SK-N-SH (cell line): ENCODE measurements around the gene PXT1. TPM values are rescaled to one million over a fixed set of nuclear protein-coding genes. Genes with fewer than 3 reads are reported as not detected.

ENCODE experiments used
- CTCF ChIA-PET: fragments of 300-600, 350-600 bp; formaldehyde crosslinking; extraction: SDS; loops from one replicate; lab custom pipeline; 2021; lab: Yijun Ruan, JAX
- POLR2A ChIA-PET: fragments of 350-600 bp; sonication (Branson Sonifier 250); formaldehyde crosslinking; extraction: SDS; loops from one replicate; lab custom pipeline; 2020; ENCODE audit warnings: antibody characterized with exemption, inconsistent platforms; lab: Yijun Ruan, JAX
- DNase-seq: peaks from one replicate; pipeline ENCODE4 v3.0.0; 2012
- H2AFZ ChIP-seq: fragments of 200-600 bp; sonication (generic); 2 replicates; pipeline ENCODE4 v1.8.1; 2016; ENCODE audit warnings: antibody characterized with exemption, mild to moderate bottlenecking, low read depth
- H3F3A ChIP-seq: fragments of 200-600 bp; sonication (generic); replicated peaks from 2 replicates; pipeline ENCODE3; 2016; ENCODE audit warnings: antibody characterized with exemption, mild to moderate bottlenecking; ENCODE audit not compliant: insufficient read depth
- H3K27ac ChIP-seq, 2 experiments: fragments of 200-500 bp in 1 of 2; fragments of 200-600 bp in 1 of 2; sonication (Bioruptor generic) in 1 of 2; sonication (generic), shearing (Covaris generic) in 1 of 2; 2 replicates each; pipeline versions ENCODE4 v1.5.1 to v1.6.1; 2014 to 2016; ENCODE audit warnings: low read depth in 2 of 2, inconsistent platforms in 1 of 2, low read length in 1 of 2, mild to moderate bottlenecking in 1 of 2, mixed read lengths in 1 of 2
- H3K27me3 ChIP-seq: fragments of 200-600 bp; sonication (generic), shearing (Covaris generic); 2 replicates; pipeline ENCODE4 v1.6.1; 2016; ENCODE audit warnings: mixed run types; ENCODE audit not compliant: insufficient read depth
- H3K36me3 ChIP-seq, 2 experiments: fragments of 200-500 bp in 1 of 2; fragments of 200-600 bp in 1 of 2; sonication (Bioruptor generic) in 1 of 2; sonication (generic) in 1 of 2; replicated peaks in 1 of 2; 2 replicates each; pipeline versions ENCODE3 to v1.5.1; 2014 to 2016; ENCODE audit warnings: low read length in 1 of 2, mild to moderate bottlenecking in 1 of 2; ENCODE audit not compliant: insufficient read depth in 2 of 2, control insufficient read depth in 1 of 2
- H3K4me1 ChIP-seq, 2 experiments: fragments of 200-500 bp in 1 of 2; fragments of 200-600 bp in 1 of 2; sonication (Bioruptor generic) in 1 of 2; sonication (generic), shearing (Covaris generic) in 1 of 2; 2 replicates each; pipeline versions ENCODE4 v1.5.1 to v1.6.1; 2014 to 2016; ENCODE audit warnings: low read depth in 1 of 2, low read length in 1 of 2, mixed run types in 1 of 2; ENCODE audit not compliant: insufficient read depth in 2 of 2, control insufficient read depth in 1 of 2
- H3K4me2 ChIP-seq: fragments of 200-600 bp; sonication (generic), shearing (Covaris generic); 2 replicates; pipeline ENCODE4 v1.6.1; 2017; ENCODE audit warnings: mixed run types
- H3K4me3 ChIP-seq, 2 experiments: fragments of 200-500 bp in 1 of 2; fragments of 200-600 bp in 1 of 2; sonication (Bioruptor generic) in 1 of 2; sonication (generic), shearing (Covaris generic) in 1 of 2; 2 replicates each; pipeline versions ENCODE4 v1.5.1 to v1.8.1; 2014 to 2016; ENCODE audit warnings: low read depth in 2 of 2, inconsistent platforms in 1 of 2, low read length in 1 of 2, mild to moderate bottlenecking in 1 of 2, mixed read lengths in 1 of 2, moderate library complexity in 1 of 2
- H3K79me2 ChIP-seq: fragments of 200-600 bp; sonication (generic); 2 replicates; pipeline ENCODE4 v1.8.1; 2017; ENCODE audit warnings: mild to moderate bottlenecking; ENCODE audit not compliant: insufficient read depth
- H3K9ac ChIP-seq: fragments of 200-600 bp; sonication (generic); 2 replicates; pipeline ENCODE4 v1.6.1; 2017; ENCODE audit warnings: mixed run types
- H3K9me2 ChIP-seq: fragments of 200-600 bp; sonication (generic); 2 replicates; pipeline ENCODE4 v1.6.1; 2017; ENCODE audit warnings: mixed run types
- H3K9me3 ChIP-seq: fragments of 200-600 bp; sonication (generic); 2 replicates; pipeline ENCODE4 v1.6.1; 2017; ENCODE audit warnings: mixed run types, mild to moderate bottlenecking, moderate library complexity
- H4K20me1 ChIP-seq: fragments of 200-600 bp; sonication (generic); 2 replicates; pipeline ENCODE4 v1.6.1; 2017; ENCODE audit warnings: mild to moderate bottlenecking, mixed run types; ENCODE audit not compliant: insufficient read depth
- EP300 ChIP-seq, 2 experiments: IDR thresholded peaks; 2 replicates each; pipeline versions ENCODE4 v1.4.0 to v1.6.1; 2012; ENCODE audit warnings: borderline replicate concordance in 1 of 2, low read depth in 1 of 2, low read length in 1 of 2
- EZH2phosphoT487 ChIP-seq: fragments of 200-600 bp; sonication (generic); IDR thresholded peaks from 2 replicates; pipeline ENCODE4 v1.6.1; 2017; ENCODE audit warnings: low read depth, mixed run types, mild to moderate bottlenecking, antibody characterized with exemption, moderate library complexity, borderline replicate concordance
- FOSL2 ChIP-seq: IDR thresholded peaks from 2 replicates; pipeline ENCODE4 v1.4.0; 2012; ENCODE audit warnings: low read depth, mild to moderate bottlenecking, moderate library complexity, borderline replicate concordance
- GABPA ChIP-seq: IDR thresholded peaks from 2 replicates; pipeline ENCODE4 v1.4.0; 2012; ENCODE audit warnings: low read depth, mild to moderate bottlenecking
- POLR2AphosphoS5 ChIP-seq: IDR thresholded peaks from 2 replicates; pipeline ENCODE4 v1.6.1; 2012; ENCODE audit warnings: low read depth, low read length
- RAD21 ChIP-seq: IDR thresholded peaks from 2 replicates; pipeline ENCODE4 v1.6.1; 2012; ENCODE audit warnings: mild to moderate bottlenecking, low read length
- RFX5 ChIP-seq: IDR thresholded peaks from 2 replicates; pipeline ENCODE4 v1.6.1; 2012; ENCODE audit warnings: mild to moderate bottlenecking, improper control_type of control experiment, low read length
- TEAD4 ChIP-seq: IDR thresholded peaks from 2 replicates; pipeline ENCODE4 v1.4.0; 2012; ENCODE audit warnings: mild to moderate bottlenecking, borderline replicate concordance; ENCODE audit not compliant: insufficient read depth
- USF2 ChIP-seq: fragments of 150-350 bp; IDR thresholded peaks from 2 replicates; pipeline ENCODE4 v1.6.1; 2017; ENCODE audit warnings: antibody characterized with exemption, low read length, low read depth, borderline replicate concordance
- WGBS: methylation state at CpG from one replicate; pipeline ENCODE4 v1.1.6; 2017; ENCODE audit warnings: low lambda C conversion rate; 5-methylcytosine and 5-hydroxymethylcytosine counted together
- polyA plus RNA-seq, 3 experiments: library from polyadenylated mRNA; depleted of rRNA; stranded (reverse); fragments of >200 nt; gene quantifications; 2 replicates each; pipeline ENCODE4 v1.2.3, GENCODE V29; 2012
- TF ChIP-seq, protein P1 (sequence below): fragments of 200-600 bp; sonication (generic); IDR thresholded peaks from 2 replicates; pipeline ENCODE4 v1.6.1; 2017; ENCODE audit warnings: antibody characterized with exemption, mild to moderate bottlenecking, moderate library complexity

PXT1 gene
- polyA plus RNA-seq, 1 of the 3 experiments (the other 2 are of a cell fraction) = not detected

DNA sequence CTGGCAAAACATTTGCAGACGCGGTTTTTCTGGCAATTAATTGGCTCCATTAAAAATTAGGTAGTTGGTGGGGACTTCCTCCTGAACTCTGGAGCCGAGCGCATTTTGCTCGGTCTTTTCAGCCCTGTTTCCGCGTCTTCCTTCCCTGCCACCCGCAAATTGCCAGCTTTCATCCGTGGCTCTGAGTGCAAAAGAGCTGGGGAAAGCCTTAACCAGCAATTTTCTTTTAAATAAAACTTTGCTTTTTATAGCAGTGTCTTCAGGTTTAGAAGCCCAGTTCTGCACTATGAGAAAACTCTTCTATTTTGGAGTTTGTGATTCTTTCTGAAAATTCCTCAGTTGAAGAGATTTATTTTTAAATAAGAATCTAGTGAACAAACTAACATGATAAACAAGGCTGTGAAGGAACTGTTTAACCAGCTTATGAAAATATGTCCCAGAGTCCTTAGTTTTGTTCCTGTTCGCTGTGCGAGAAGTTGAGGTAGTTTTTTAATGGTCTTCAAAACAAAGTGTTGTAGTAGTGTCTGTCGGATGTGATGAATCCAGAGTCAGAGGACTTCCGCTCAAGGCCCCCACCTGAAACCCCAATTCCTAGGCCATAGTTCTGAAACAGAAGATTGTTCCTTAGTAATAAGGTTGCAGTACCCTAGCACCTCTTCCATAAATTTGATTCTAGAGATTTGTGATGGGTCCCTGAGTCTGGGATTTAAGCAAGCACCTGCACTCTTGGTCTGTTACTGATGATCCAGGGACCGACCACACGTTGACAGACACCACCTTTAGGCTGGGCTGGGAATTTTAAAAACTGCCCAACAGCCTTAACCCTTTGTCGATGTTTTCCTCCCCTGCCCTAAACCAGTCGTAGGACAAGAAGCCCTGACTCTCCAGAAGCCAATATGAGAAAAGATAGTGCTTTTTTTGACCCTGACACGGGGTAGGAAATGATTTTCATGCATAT, 1.1 kb upstream of the PXT1 start:
- Histone ChIP-seq H3K9me2 (no peaks in the 10 kb centered on the region), H4K20me1 (peaks cover 9% of the 10 kb centered on the region; the same call in 1 of the 2 replicates), H3K27me3 (no peaks in the 10 kb centered on the region), H3K79me2 (peaks cover 61% of the 10 kb centered on the region), H2AFZ (peak overlapping the region; percentile 91), H3F3A (peaks cover 42% of the 10 kb centered on the region), H3K4me1 (peaks cover 17 to 23% of the 10 kb centered on the region in 2 experiments; a peak in 3 of 4 replicates), H3K9ac (peak overlapping the region; percentile 98), H3K27ac (peak overlapping the region; percentile 89 to 91), H3K9me3 (no peaks in the 10 kb centered on the region), H3K4me2 (peak overlapping the region; percentile 76), H3K4me3 (peak overlapping the region; percentile 72 to 95), H3K36me3 (peaks cover 0 to 15% of the 10 kb centered on the region in 2 experiments)
- ChIA-PET CTCF (interaction anchor here (0.7 to 1.6 kb wide), 5 partner anchors 16 to 90 kb away, joined by 3 to 4 read pairs (median 3); no protein-coding TSS in a partner anchor), POLR2A (interaction anchor here (0.7 to 1.4 kb wide), 5 partner anchors 20 to 211 kb away, joined by 3 to 4 read pairs (median 3); no protein-coding TSS in a partner anchor)
- DNase-seq = peak; percentile 63
- 8% methylated on average over 17 of the region's 18 CpGs for whole genome bisulfite sequencing
- 0 out of 2 replicates have a peak, but pooled peaks have one; percentile 9 for TF ChIP-seq GABPA
- TF ChIP-seq EZH2phosphoT487 = no peak
- TF ChIP-seq EP300 (IDR thresholded peaks at IDR 0.05; ENCODE audit: borderline replicate concordance in 1 of 2, low read depth in 1 of 2, low read length in 1 of 2) = no peak
- TF ChIP-seq RAD21 = peak; percentile 32; the same call in 1 of the 2 replicates
- no peak for TF ChIP-seq USF2
- TF ChIP-seq, protein P1, sequence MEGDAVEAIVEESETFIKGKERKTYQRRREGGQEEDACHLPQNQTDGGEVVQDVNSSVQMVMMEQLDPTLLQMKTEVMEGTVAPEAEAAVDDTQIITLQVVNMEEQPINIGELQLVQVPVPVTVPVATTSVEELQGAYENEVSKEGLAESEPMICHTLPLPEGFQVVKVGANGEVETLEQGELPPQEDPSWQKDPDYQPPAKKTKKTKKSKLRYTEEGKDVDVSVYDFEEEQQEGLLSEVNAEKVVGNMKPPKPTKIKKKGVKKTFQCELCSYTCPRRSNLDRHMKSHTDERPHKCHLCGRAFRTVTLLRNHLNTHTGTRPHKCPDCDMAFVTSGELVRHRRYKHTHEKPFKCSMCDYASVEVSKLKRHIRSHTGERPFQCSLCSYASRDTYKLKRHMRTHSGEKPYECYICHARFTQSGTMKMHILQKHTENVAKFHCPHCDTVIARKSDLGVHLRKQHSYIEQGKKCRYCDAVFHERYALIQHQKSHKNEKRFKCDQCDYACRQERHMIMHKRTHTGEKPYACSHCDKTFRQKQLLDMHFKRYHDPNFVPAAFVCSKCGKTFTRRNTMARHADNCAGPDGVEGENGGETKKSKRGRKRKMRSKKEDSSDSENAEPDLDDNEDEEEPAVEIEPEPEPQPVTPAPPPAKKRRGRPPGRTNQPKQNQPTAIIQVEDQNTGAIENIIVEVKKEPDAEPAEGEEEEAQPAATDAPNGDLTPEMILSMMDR = peak; percentile 43
- no peak for TF ChIP-seq RFX5

DNA sequence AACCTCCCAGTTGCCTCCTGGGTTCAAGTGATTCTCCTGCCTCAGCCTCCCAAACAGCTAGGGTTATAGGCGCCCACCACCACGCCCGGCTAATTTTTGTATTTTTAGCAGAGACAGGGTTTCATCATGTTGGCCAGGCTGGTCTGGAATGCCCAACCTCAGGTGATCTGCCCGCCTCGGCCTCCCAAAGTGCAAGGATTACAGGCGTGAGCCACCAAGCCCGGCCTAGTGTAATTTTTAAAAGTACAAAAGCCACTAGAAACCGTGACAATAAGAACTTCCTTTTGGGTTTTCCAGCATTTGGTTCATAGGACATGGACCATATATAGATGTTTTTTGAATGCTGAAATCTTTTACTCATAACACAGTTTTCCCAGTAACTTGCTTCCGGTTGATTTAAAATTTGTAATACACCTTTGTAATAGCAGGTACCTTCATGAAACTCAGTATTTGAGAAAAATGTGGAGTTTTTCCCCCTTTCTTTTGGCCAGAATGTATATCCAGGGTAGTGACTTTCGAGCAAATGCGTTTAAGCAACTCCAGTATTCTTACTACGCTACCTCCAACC, 467 bp downstream of the PXT1 start:
- H2AFZ ChIP-seq = peak overlapping the region; percentile 90

More for the DNA sequence above, 467 bp downstream of the PXT1 start:
- CTCF ChIA-PET = interaction anchor here (1.0 kb wide), 1 partner anchor 19 kb away, joined by 4 read pairs; no protein-coding TSS in a partner anchor
- Histone ChIP-seq H3K27me3 (no peaks in the 10 kb centered on the region), H3K4me1 (peaks cover 17 to 23% of the 10 kb centered on the region in 2 experiments; a peak in 3 of 4 replicates), H3K36me3 (peaks cover 0 to 7% of the 10 kb centered on the region in 2 experiments), H3K79me2 (peaks cover 45% of the 10 kb centered on the region), H3K27ac (peak overlapping the region; percentile 89 to 91), H3F3A (peaks cover 43% of the 10 kb centered on the region), H3K4me3 (peak overlapping the region; percentile 72 to 95), H4K20me1 (peaks cover 9% of the 10 kb centered on the region; the same call in 1 of the 2 replicates), H3K4me2 (peak overlapping the region; percentile 76), H3K9me2 (no peaks in the 10 kb centered on the region), H3K9ac (peak overlapping the region; percentile 98), H3K9me3 (no peaks in the 10 kb centered on the region)
- WGBS = 77% methylated on average over 12 of the region's 12 CpGs
- POLR2A ChIA-PET = interaction anchor here (0.8 kb wide), 1 partner anchor 46 kb away, joined by 3 read pairs; no protein-coding TSS in a partner anchor
- TF ChIP-seq POLR2AphosphoS5 (no peak), USF2 (no peak), FOSL2 (no peak), RFX5 (no peak), RAD21 (no peak), TEAD4 (no peak)
- no peak for DNase-seq
